Placental pericyte (primary cell): ENCODE data around the gene BACE2. TPM values are rescaled to one million over a fixed set of nuclear protein-coding genes. Genes with fewer than 3 reads are reported as not detected.

Experiments used
- small RNA-seq: library from RNA; depleted of rRNA; stranded (forward); fragments of <200 nt; gene quantifications from one replicate; pipeline ENCODE3, GENCODE V24; 2012; ENCODE audit warnings: low replicate concordance
- total RNA-seq: library from RNA; depleted of rRNA; stranded (reverse); fragments of >200 nt; gene quantifications from 2 replicates; pipeline ENCODE4 v1.2.3, GENCODE V29; 2012

The BACE2 gene
- 10.7 and 18.8 TPM in 2 replicates for total RNA-seq

DNA sequence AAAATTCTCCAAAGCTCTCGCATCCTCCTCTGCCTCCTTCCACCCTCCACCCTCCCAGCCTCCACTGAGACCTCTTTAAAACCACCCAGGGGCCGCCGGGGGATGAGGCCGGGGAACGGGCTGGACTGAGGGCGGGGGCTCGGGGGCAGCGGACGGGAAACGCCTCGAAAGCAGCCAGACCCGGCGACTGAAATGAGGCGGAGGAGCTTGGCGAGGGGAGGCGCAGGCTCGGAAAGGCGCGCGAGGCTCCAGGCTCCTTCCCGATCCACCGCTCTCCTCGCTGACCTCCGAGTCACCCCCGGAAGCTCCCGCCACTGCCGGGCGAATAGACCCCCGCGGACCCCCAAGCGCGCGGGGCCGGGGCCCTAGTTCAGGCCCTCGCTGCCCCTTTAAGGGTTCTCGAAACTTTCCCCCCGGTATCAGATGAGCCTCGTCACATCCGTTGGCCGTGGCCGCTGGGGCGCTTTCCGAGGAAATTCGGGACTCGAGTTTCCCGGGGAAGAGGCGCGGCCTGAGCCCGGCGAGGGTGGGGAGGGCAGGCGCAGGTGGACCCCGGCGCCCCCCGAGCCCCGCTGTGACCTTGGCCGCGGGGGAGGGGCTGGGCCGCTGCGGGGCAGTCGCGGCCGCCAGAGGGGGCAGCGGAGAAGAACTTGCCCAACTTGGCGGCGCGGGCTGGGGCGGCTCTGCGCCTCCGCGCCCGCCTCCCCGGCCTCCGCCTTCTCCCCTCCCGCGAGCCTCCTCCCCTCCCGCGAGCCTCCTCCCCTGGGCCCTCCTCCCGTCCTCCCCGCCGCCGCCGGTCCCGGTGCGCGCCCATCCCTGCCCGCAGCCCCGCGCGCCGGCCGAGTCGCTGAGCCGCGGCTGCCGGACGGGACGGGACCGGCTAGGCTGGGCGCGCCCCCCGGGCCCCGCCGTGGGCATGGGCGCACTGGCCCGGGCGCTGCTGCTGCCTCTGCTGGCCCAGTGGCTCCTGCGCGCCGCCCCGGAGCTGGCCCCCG is at the start of gene BACE2:
Gene BACE2 (plus strand): TSS at position 813 of the 995 bp plus-strand sequence. CDS start 104 bp downstream, at position 917.

DNA sequence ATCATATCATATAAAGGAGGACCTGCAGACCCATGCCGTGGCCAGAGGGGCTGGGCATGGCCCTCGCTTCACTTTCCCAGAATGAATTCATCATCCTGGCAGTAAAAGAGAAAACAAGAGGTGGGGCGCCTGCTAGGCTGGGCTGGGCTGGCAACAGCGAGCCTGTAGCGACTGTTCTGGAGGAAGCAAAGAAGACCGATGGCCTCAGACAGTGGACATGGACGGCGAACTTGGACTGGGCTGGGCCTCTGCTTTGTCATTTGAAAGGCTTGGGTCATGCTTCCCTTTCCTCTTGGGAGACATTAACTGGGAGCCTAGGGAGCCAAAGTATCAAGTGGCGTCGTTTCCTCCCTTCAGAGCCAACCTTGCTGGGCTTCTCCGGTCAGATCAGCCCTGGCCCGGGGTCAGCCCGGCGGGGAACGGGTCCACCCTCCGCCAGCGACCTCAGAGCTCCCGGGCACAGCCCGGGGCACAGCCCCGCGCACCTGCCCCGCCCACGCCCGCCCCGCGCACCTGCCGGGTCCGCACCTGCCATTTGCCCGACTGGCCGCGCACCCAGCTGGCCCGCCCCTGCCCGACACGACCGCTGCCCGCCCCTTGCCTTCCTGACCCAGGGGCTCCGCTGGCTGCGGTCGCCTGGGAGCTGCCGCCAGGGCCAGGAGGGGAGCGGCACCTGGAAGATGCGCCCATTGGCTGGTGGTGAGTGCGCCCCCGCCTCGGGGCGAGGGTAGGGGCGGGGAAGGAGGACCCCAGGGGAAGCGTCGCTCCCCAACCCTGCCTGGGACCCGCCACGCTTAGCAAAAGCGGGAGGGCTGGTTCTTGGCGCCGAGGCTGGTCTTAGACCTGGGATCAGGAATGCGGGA is 148.5 kb downstream of the BACE2 start, which contains the start of gene FAM3B:
Gene FAM3B (plus strand): TSS at position 602 of the 863 bp plus-strand sequence. CDS start 79 bp downstream, at position 681.

Small RNAs within 50 kb of the gene (small RNA-seq; reads per million reads assigned to genes)
- not detected for gene MIR3197

Other genes with a start within 250 kb of the BACE2 start
- gene FAM3B, start 148.6 kb downstream of the BACE2 start, total RNA-seq, result not detected in 2 replicates
- 2.0 TPM in 2 replicates for gene MX2, start 193.9 kb downstream of the BACE2 start, total RNA-seq